HepG2 (cell line): ENCODE data around the gene ZER1. TPM values are rescaled to one million over a fixed set of nuclear protein-coding genes. Genes with fewer than 3 reads are reported as not detected.
A peak's percentile ranks its signal among the peaks of the same experiment; 100 is the strongest.

Experiments
- ARID2 ChIP-seq: sonication (generic); formaldehyde crosslinking; IDR thresholded peaks from 2 replicates; pipeline ENCODE4 v1.8.1; 2022; ENCODE audit warnings: mild to moderate bottlenecking, missing genetic modification reagents, borderline replicate concordance
- BRD4 ChIP-seq: sonication (generic); formaldehyde crosslinking; IDR thresholded peaks from 2 replicates; pipeline ENCODE4 v1.4.0; 2020; ENCODE audit warnings: missing genetic modification reagents
- FOXK1 ChIP-seq: sonication (generic); formaldehyde crosslinking; IDR thresholded peaks from 2 replicates; pipeline ENCODE4 v1.4.0; 2020; ENCODE audit warnings: low read depth, missing genetic modification reagents, borderline replicate concordance
- GTF2F1 ChIP-seq: fragments of 150-350 bp; IDR thresholded peaks from 2 replicates; pipeline ENCODE4 v1.6.1; 2014; ENCODE audit warnings: low read length
- KLF11 ChIP-seq: IDR thresholded peaks from 2 replicates; pipeline ENCODE4 v1.6.1; 2016; ENCODE audit warnings: missing compliant biosample characterization
- KMT2B ChIP-seq: IDR thresholded peaks from 2 replicates; pipeline ENCODE4 v1.6.1; 2016; ENCODE audit warnings: missing genetic modification reagents, missing compliant biosample characterization
- NR2C2 ChIP-seq: sonication (generic); formaldehyde crosslinking; IDR thresholded peaks from 2 replicates; pipeline ENCODE4 v1.4.0; 2020; ENCODE audit warnings: missing genetic modification reagents, mild to moderate bottlenecking, moderate library complexity, borderline replicate concordance
- RBAK ChIP-seq: sonication (generic); formaldehyde crosslinking; IDR thresholded peaks from 2 replicates; pipeline ENCODE4 v1.5.1; 2020; ENCODE audit warnings: mild to moderate bottlenecking, missing genetic modification reagents
- SOX13 ChIP-seq, 3 experiments: fragments of 450-650 bp in 1 of 3; sonication (generic) in 1 of 3; formaldehyde crosslinking in 1 of 3; IDR thresholded peaks in 2 of 3; conservative IDR thresholded peaks in 1 of 3; 2 replicates each; pipeline versions ENCODE4 v1.5.0 to v1.6.1; 2016 to 2020; ENCODE audit warnings: antibody characterized with exemption in 1 of 3, mild to moderate bottlenecking in 1 of 3, missing compliant biosample characterization in 1 of 3, missing genetic modification reagents in 1 of 3, moderate library complexity in 1 of 3
- SP140L ChIP-seq: sonication (generic); formaldehyde crosslinking; IDR thresholded peaks from 2 replicates; pipeline ENCODE4 v1.4.0; 2020; ENCODE audit warnings: missing genetic modification reagents, borderline replicate concordance
- ZFX ChIP-seq: sonication (generic); formaldehyde crosslinking; IDR thresholded peaks from 2 replicates; pipeline ENCODE4 v1.4.0; 2020; ENCODE audit warnings: mild to moderate bottlenecking, low read depth, missing genetic modification reagents, moderate library complexity
- ZNF136 ChIP-seq: sonication (generic); formaldehyde crosslinking; IDR thresholded peaks from 2 replicates; pipeline ENCODE4 v1.8.1; 2022; ENCODE audit warnings: low read depth, mild to moderate bottlenecking, moderate library complexity, missing genetic modification reagents
- ZNF160 ChIP-seq: sonication (generic); formaldehyde crosslinking; IDR thresholded peaks from 2 replicates; pipeline ENCODE4 v1.8.0; 2022; ENCODE audit warnings: mild to moderate bottlenecking, inconsistent platforms, missing genetic modification reagents
- ZNF263 ChIP-seq: sonication (generic); formaldehyde crosslinking; IDR thresholded peaks from 2 replicates; pipeline ENCODE4 v1.4.0; 2020; ENCODE audit warnings: missing genetic modification reagents
- ZNF326 ChIP-seq: sonication (generic); formaldehyde crosslinking; IDR thresholded peaks from 2 replicates; pipeline ENCODE4 v1.4.0; 2020; ENCODE audit warnings: missing genetic modification reagents, borderline replicate concordance
- ZNF446 ChIP-seq: sonication (generic); formaldehyde crosslinking; IDR thresholded peaks from 2 replicates; pipeline ENCODE4 v1.5.0; 2020; ENCODE audit warnings: mild to moderate bottlenecking, missing genetic modification reagents
- ZNF468 ChIP-seq: sonication (generic); formaldehyde crosslinking; IDR thresholded peaks from 2 replicates; pipeline ENCODE4 v1.8.0; 2022; ENCODE audit warnings: mild to moderate bottlenecking, moderate library complexity, missing genetic modification reagents
- ZNF530 ChIP-seq: sonication (generic); formaldehyde crosslinking; IDR thresholded peaks from 2 replicates; pipeline ENCODE4 v1.5.0; 2020; ENCODE audit warnings: low read depth, mild to moderate bottlenecking, missing genetic modification reagents
- ZNF891 ChIP-seq: sonication (generic); formaldehyde crosslinking; IDR thresholded peaks from 2 replicates; pipeline ENCODE4 v1.5.0; 2020; ENCODE audit warnings: mild to moderate bottlenecking, missing genetic modification reagents
- polyA plus RNA-seq, 8 experiments: library from polyadenylated mRNA; depleted of rRNA in 3 of 8; stranded (reverse) in 7 of 8; unstranded in 1 of 8; fragments of >200 nt; fragmentation: Illumina TruSeq in 4 of 8; extraction: Trizol in 4 of 8; gene quantifications; 2 replicates each; pipeline versions ENCODE4 v1.2.1 to v1.2.3, GENCODE V29; 2011 to 2016; ENCODE audit warnings: low read depth in 4 of 8, missing spikeins in 1 of 8, mixed read lengths in 1 of 8; ENCODE audit not compliant: insufficient read depth in 1 of 8
- total RNA-seq, 5 experiments: library from RNA; depleted of rRNA; stranded (reverse); fragments of >200 nt; fragmentation: Illumina TruSeq; extraction: Trizol; gene quantifications; 2 replicates each; pipeline ENCODE4 v1.2.3, GENCODE V29; 2016; ENCODE audit warnings: low read depth in 1 of 5
- TF ChIP-seq, protein P1 (sequence below), 2 experiments: fragments of 450-650 bp in 1 of 2; sonication (generic) in 1 of 2; formaldehyde crosslinking; IDR thresholded peaks; 2 replicates each; pipeline versions ENCODE4 v1.5.0 to v1.8.0; 2020 to 2022; ENCODE audit warnings: mild to moderate bottlenecking in 1 of 2, missing genetic modification reagents in 1 of 2
- TF ChIP-seq, protein P2 (sequence below): IDR thresholded peaks from 2 replicates; pipeline ENCODE4 v1.6.1; 2016; ENCODE audit warnings: missing genetic modification reagents, missing compliant biosample characterization
- TF ChIP-seq, protein P3 (sequence below): sonication (generic); formaldehyde crosslinking; IDR thresholded peaks from 2 replicates; pipeline ENCODE4 v1.8.0; 2022; ENCODE audit warnings: mild to moderate bottlenecking, missing genetic modification reagents, moderate library complexity
- TF ChIP-seq, protein P4 (sequence below): sonication (generic); formaldehyde crosslinking; conservative IDR thresholded peaks from 2 replicates; pipeline ENCODE4 v1.8.1; 2023; ENCODE audit warnings: missing genetic modification reagents
- TF ChIP-seq, protein P5 (sequence below): IDR thresholded peaks from 2 replicates; pipeline ENCODE4 v1.6.1; 2016; ENCODE audit warnings: missing compliant biosample characterization, missing genetic modification reagents, borderline replicate concordance

The ZER1 gene
- total and polyA plus RNA-seq, 2 of the 13 experiments (the other 11 are each of a cell fraction or from before 2014, with no cell fraction given), result 7.7 to 40.0 TPM

DNA sequence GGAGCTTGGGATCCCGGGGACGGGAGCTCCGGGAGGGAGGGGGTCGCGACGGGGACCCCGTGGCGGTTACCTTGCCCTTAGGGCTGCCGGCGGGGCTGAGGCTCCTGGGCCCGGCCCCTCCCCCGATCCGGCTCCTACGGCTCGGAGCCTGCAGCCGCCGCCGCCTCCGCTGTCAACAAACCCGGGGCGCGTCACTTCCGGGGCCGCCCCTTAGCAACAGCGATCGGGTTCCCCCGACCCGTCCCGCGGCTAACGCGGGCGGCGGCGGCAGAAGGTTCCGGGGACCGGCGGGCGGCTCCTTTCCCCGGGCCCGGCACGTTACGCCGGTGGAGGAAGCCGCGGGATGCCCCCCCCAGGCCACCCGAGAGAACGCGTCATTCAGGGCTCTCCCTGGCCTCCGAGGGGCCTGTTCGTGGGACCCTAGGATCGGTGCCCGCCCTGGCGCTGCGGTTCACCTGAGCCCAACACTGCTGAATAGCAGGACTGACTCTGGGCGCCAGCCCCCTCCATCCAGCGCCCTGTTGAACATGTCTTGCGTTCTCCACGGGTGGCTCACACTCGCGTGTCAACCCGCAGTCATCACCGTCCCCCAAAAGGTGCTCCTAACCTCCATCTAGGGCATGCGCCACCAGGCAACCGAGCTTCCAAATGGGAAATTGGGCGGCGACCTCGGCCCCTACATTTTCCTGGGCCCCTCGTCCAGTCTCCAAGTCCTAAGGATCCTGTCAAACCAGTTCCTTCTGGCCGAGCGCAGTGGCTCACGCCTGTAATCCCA, at the start of gene ZER1 (continued):
- TF ChIP-seq, protein P1, sequence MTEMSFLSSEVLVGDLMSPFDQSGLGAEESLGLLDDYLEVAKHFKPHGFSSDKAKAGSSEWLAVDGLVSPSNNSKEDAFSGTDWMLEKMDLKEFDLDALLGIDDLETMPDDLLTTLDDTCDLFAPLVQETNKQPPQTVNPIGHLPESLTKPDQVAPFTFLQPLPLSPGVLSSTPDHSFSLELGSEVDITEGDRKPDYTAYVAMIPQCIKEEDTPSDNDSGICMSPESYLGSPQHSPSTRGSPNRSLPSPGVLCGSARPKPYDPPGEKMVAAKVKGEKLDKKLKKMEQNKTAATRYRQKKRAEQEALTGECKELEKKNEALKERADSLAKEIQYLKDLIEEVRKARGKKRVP (CRISPR knock-in tag; IDR thresholded peaks at IDR 0.05), result no peak; a peak in 1 of 4 replicates
- TF ChIP-seq, protein P2, sequence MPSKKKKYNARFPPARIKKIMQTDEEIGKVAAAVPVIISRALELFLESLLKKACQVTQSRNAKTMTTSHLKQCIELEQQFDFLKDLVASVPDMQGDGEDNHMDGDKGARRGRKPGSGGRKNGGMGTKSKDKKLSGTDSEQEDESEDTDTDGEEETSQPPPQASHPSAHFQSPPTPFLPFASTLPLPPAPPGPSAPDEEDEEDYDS (CRISPR knock-in tag), result peak; percentile 79
- TF ChIP-seq KMT2B (CRISPR knock-in tag) (peak; percentile 95), ZNF136 (peak; percentile 80; the same call in 1 of the 2 replicates), ZNF446 (CRISPR knock-in tag) (peak; percentile 67; the same call in 1 of the 2 replicates), GTF2F1 (no peak), ZNF530 (CRISPR knock-in tag) (no peak), ZFX (CRISPR knock-in tag) (peak; percentile 80), ZNF891 (CRISPR knock-in tag) (peak; percentile 69; the same call in 1 of the 2 replicates), RBAK (no peak), FOXK1 (CRISPR knock-in tag) (peak; percentile 98), ZNF160 (CRISPR knock-in tag) (0 out of 2 replicates have a peak, but pooled peaks have one; percentile 32), KLF11 (CRISPR knock-in tag) (no peak), ZNF326 (CRISPR knock-in tag) (no peak), SP140L (no peak), SOX13 (IDR thresholded peaks at IDR 0.05) (0 out of 2 replicates have a peak, but pooled peaks have one; percentile 22), SOX13 (CRISPR knock-in tag; conservative IDR thresholded peaks at IDR 0.05 in 1 of 2, IDR thresholded peaks at IDR 0.05 in 1 of 2) (no peak), BRD4 (CRISPR knock-in tag) (0 out of 2 replicates have a peak, but pooled peaks have one; percentile 39), ARID2 (CRISPR knock-in tag) (no peak; the same call in 1 of the 2 replicates), ZNF468 (CRISPR knock-in tag) (no peak), NR2C2 (CRISPR knock-in tag) (peak; percentile 89), ZNF263 (CRISPR knock-in tag) (no peak)
- TF ChIP-seq, protein P3, sequence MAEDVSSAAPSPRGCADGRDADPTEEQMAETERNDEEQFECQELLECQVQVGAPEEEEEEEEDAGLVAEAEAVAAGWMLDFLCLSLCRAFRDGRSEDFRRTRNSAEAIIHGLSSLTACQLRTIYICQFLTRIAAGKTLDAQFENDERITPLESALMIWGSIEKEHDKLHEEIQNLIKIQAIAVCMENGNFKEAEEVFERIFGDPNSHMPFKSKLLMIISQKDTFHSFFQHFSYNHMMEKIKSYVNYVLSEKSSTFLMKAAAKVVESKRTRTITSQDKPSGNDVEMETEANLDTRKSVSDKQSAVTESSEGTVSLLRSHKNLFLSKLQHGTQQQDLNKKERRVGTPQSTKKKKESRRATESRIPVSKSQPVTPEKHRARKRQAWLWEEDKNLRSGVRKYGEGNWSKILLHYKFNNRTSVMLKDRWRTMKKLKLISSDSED (CRISPR knock-in tag), result peak; percentile 85; the same call in 1 of the 2 replicates
- TF ChIP-seq, protein P4, sequence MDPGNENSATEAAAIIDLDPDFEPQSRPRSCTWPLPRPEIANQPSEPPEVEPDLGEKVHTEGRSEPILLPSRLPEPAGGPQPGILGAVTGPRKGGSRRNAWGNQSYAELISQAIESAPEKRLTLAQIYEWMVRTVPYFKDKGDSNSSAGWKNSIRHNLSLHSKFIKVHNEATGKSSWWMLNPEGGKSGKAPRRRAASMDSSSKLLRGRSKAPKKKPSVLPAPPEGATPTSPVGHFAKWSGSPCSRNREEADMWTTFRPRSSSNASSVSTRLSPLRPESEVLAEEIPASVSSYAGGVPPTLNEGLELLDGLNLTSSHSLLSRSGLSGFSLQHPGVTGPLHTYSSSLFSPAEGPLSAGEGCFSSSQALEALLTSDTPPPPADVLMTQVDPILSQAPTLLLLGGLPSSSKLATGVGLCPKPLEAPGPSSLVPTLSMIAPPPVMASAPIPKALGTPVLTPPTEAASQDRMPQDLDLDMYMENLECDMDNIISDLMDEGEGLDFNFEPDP (CRISPR knock-in tag), result no peak
- TF ChIP-seq, protein P5, sequence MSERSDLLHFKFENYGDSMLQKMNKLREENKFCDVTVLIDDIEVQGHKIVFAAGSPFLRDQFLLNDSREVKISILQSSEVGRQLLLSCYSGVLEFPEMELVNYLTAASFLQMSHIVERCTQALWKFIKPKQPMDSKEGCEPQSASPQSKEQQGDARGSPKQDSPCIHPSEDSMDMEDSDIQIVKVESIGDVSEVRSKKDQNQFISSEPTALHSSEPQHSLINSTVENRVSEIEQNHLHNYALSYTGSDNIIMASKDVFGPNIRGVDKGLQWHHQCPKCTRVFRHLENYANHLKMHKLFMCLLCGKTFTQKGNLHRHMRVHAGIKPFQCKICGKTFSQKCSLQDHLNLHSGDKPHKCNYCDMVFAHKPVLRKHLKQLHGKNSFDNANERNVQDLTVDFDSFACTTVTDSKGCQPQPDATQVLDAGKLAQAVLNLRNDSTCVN, result peak; percentile 65; the same call in 1 of the 2 replicates
